ENCODE measurements around the gene NELFE. TPM values are rescaled to one million over a fixed set of nuclear protein-coding genes. Genes with fewer than 3 reads are reported as not detected.

The NELFE gene
- total and polyA plus RNA-seq, 2 of the 13 experiments (the other 11 are each of a cell fraction or from before 2014, with no cell fraction given): 51.3 to 69.8 TPM

- TF ChIP-seq BRF2 (CRISPR knock-in tag; IDR thresholded peaks at IDR 0.05) (no peak), SRY (CRISPR knock-in tag; IDR thresholded peaks at IDR 0.05) (no peak; the same call in 1 of the 2 replicates), HNF4A (CRISPR knock-in tag; IDR thresholded peaks at IDR 0.05) (no peak; the same call in none of the 2 replicates), AGO1 (IDR thresholded peaks at IDR 0.05; ENCODE audit: low read depth, low read length, poor library complexity, severe bottlenecking) (peak; percentile 88), FUBP1 (CRISPR knock-in tag; IDR thresholded peaks at IDR 0.05; ENCODE audit: borderline replicate concordance) (0 out of 2 replicates have a peak, but pooled peaks have one; percentile 26), HOXA5 (CRISPR knock-in tag; IDR thresholded peaks at IDR 0.05) (peak; percentile 67; the same call in 1 of the 2 replicates), SNRNP70 (IDR thresholded peaks at IDR 0.05; ENCODE audit: low read depth, low read length) (no peak), ZSCAN31 (CRISPR knock-in tag; IDR thresholded peaks at IDR 0.05; ENCODE audit: low read depth) (peak; percentile 68), ZNF326 (CRISPR knock-in tag; IDR thresholded peaks at IDR 0.05; ENCODE audit: borderline replicate concordance) (no peak), ZNF570 (CRISPR knock-in tag; IDR thresholded peaks at IDR 0.05; ENCODE audit: borderline replicate concordance) (no peak), SP4 (CRISPR knock-in tag; IDR thresholded peaks at IDR 0.05) (peak; percentile 83), MTERF4 (CRISPR knock-in tag; IDR thresholded peaks at IDR 0.05) (no peak; the same call in 1 of the 2 replicates), ZMYM2 (CRISPR knock-in tag; IDR thresholded peaks at IDR 0.05) (peak; percentile 91), TFAP4 (IDR thresholded peaks at IDR 0.05; ENCODE audit: borderline replicate concordance, low read depth) (peak; percentile 71; the same call in 1 of the 2 replicates), MXD4 (CRISPR knock-in tag; IDR thresholded peaks at IDR 0.05) (peak; percentile 94), ZNF580 (CRISPR knock-in tag; IDR thresholded peaks at IDR 0.05; ENCODE audit: borderline replicate concordance, low read depth) (peak; percentile 88; the same call in 1 of the 2 replicates), DPF2 (CRISPR knock-in tag; IDR thresholded peaks at IDR 0.05; ENCODE audit: borderline replicate concordance, low read depth) (no peak; the same call in 1 of the 2 replicates), PAXIP1 (CRISPR knock-in tag; conservative IDR thresholded peaks at IDR 0.05) (peak; percentile 65), RFX1 (IDR thresholded peaks at IDR 0.05) (peak; percentile 97), ZFYVE20 (CRISPR knock-in tag; IDR thresholded peaks at IDR 0.05; ENCODE audit: borderline replicate concordance, low read depth) (peak; percentile 77; the same call in 1 of the 2 replicates)
Measured at GRCh38 chr6:31971993-31972708, 13.4 kb upstream of the NELFE start, which contains the start of gene DXO (continued).
